Endothelial cell of umbilical vein (primary cell): Measurements from ENCODE around the gene NEO1. TPM values are rescaled to one million over a fixed set of nuclear protein-coding genes. Genes with fewer than 3 reads are reported as not detected.

Experiments used
- BruUV-seq: library from RNA; stranded (reverse); fragments of 400-500 nt; replicated peaks from 2 replicates; lab custom pipeline; 2021; lab: Mats Ljungman, UMichigan
- CTCF ChIA-PET: fragments of 300-600, 350-600 bp; sonication (Branson Sonifier 250); formaldehyde crosslinking; loops from one replicate; lab custom pipeline; 2021; ENCODE audit warnings: antibody characterized with exemption, inconsistent platforms; lab: Charles Lee
- POLR2A ChIA-PET: fragments of 300-600, 350-600 bp; sonication (Branson Sonifier 250); formaldehyde crosslinking; loops from one replicate; lab custom pipeline; 2021; ENCODE audit warnings: antibody characterized with exemption, inconsistent platforms; lab: Charles Lee
- DNase-seq: peaks from one replicate; pipeline ENCODE4 v3.0.0-alpha.2; 2011; ENCODE audit warnings: low read depth, low spot score
- FAIRE-seq: peaks from 2 replicates; lab custom pipeline; 2011; peaks lifted over from hg19 to GRCh38; lab: Jason Lieb, UNC
- H2AFZ ChIP-seq: 2 replicates; pipeline ENCODE4 v1.6.0; 2012; ENCODE audit warnings: low read depth, low read length, control low read depth, inconsistent platforms
- H3K27ac ChIP-seq: 2 replicates; pipeline ENCODE4 v1.5.1; 2011; ENCODE audit warnings: low read depth, mild to moderate bottlenecking, control low read depth, low read length, moderate library complexity; ENCODE audit not compliant: insufficient read depth
- H3K27me3 ChIP-seq, 2 experiments: 2 replicates each; pipeline versions ENCODE4 v1.6.0 to v1.6.1; 2011; ENCODE audit warnings: low read length in 2 of 2, mixed read lengths in 1 of 2; ENCODE audit not compliant: control insufficient read depth in 2 of 2, insufficient read depth in 2 of 2
- H3K36me3 ChIP-seq, 2 experiments: 2 replicates in 1 of 2; 3 replicates in 1 of 2; pipeline ENCODE4 v1.5.1; 2011; ENCODE audit warnings: low read length in 2 of 2, mild to moderate bottlenecking in 1 of 2, moderate library complexity in 1 of 2; ENCODE audit not compliant: control insufficient read depth in 2 of 2, insufficient read depth in 2 of 2; ENCODE audit errors: extremely low read depth in 1 of 2
- H3K4me1 ChIP-seq: 3 replicates; pipeline ENCODE4 v1.5.1; 2011; ENCODE audit warnings: mild to moderate bottlenecking, low read length; ENCODE audit not compliant: control insufficient read depth, insufficient read depth; ENCODE audit errors: extremely low read depth
- H3K4me2 ChIP-seq: 2 replicates; pipeline ENCODE4 v1.6.1; 2011; ENCODE audit warnings: low read length, control low read depth, mixed read lengths; ENCODE audit not compliant: insufficient read depth
- H3K4me3 ChIP-seq, 3 experiments: fragments of 200-600 bp in 1 of 3; sonication (generic), shearing (Covaris generic) in 1 of 3; replicated peaks in 1 of 3; 2 replicates each; pipeline ENCODE4 v1.5.1; 2011 to 2016; ENCODE audit warnings: control low read depth in 3 of 3, low read length in 3 of 3, mild to moderate bottlenecking in 2 of 3, inconsistent platforms in 1 of 3, low read depth in 1 of 3, moderate library complexity in 1 of 3; ENCODE audit not compliant: insufficient read depth in 1 of 3
- H3K79me2 ChIP-seq: 2 replicates; pipeline ENCODE4 v1.6.0; 2012; ENCODE audit warnings: low read length, inconsistent platforms; ENCODE audit not compliant: control insufficient read depth, insufficient read depth
- H3K9ac ChIP-seq: replicated peaks from 2 replicates; pipeline ENCODE3; 2011; ENCODE audit warnings: low read length, control low read depth; ENCODE audit not compliant: insufficient read depth; ENCODE audit errors: extremely low read depth
- H3K9me1 ChIP-seq: replicated peaks from 3 replicates; pipeline ENCODE4 v1.6.0; 2011; ENCODE audit warnings: mild to moderate bottlenecking, low read length; ENCODE audit not compliant: control insufficient read depth, insufficient read depth; ENCODE audit errors: extremely low read depth
- H3K9me3 ChIP-seq: replicated peaks from 2 replicates; pipeline ENCODE4 v1.5.1; 2012; ENCODE audit warnings: low read length, inconsistent platforms; ENCODE audit not compliant: control insufficient read depth, insufficient read depth
- H4K20me1 ChIP-seq: replicated peaks from 2 replicates; pipeline ENCODE3; 2011; ENCODE audit warnings: mild to moderate bottlenecking, low read length; ENCODE audit not compliant: control insufficient read depth, insufficient read depth; ENCODE audit errors: extremely low read depth
- EZH2 ChIP-seq: IDR thresholded peaks from 2 replicates; pipeline ENCODE4 v1.6.1; 2012; ENCODE audit warnings: borderline replicate concordance, low read depth, mild to moderate bottlenecking, moderate library complexity, low read length, inconsistent platforms; ENCODE audit not compliant: severe bottlenecking
- FOS ChIP-seq: IDR thresholded peaks from 2 replicates; pipeline ENCODE4 v1.6.1; 2011; ENCODE audit warnings: mild to moderate bottlenecking, low read length, moderate library complexity, borderline replicate concordance; ENCODE audit not compliant: insufficient read depth
- GATA2 ChIP-seq: IDR thresholded peaks from 2 replicates; pipeline ENCODE4 v1.7.0; 2011; ENCODE audit warnings: low read depth, mild to moderate bottlenecking, moderate library complexity, mixed read lengths, low read length; ENCODE audit not compliant: insufficient read length, insufficient read depth
- JUN ChIP-seq: IDR thresholded peaks from 2 replicates; pipeline ENCODE4 v1.6.1; 2011; ENCODE audit warnings: borderline replicate concordance, low read depth; ENCODE audit not compliant: insufficient read length, insufficient read depth
- MYC ChIP-seq: IDR thresholded peaks from one replicate; pipeline ENCODE4 v1.6.1; 2011; ENCODE audit warnings: mild to moderate bottlenecking, low read depth, low read length
- POLR2A ChIP-seq: IDR thresholded peaks from 2 replicates; pipeline ENCODE4 v1.6.1; 2012; ENCODE audit warnings: low read depth, mild to moderate bottlenecking, control low read depth, low read length
- POLR2AphosphoS5 ChIP-seq: IDR thresholded peaks from 2 replicates; pipeline ENCODE4 v1.6.1; 2012; ENCODE audit warnings: low read depth, mild to moderate bottlenecking, control low read depth, low read length, moderate library complexity; ENCODE audit not compliant: insufficient read depth
- dilution Hi-C: fragments of 300-500 bp; cut with MboI; formaldehyde crosslinking; loops from one replicate; pipeline ENCODE4 v1.15.0; 2019; ENCODE audit warnings: low sequenced_read_pairs; ENCODE audit not compliant: extremely low pct_ligation_motif_present
- intact Hi-C: fragments of 100-400 bp; cut with micrococcal nuclease; formaldehyde crosslinking; loops from one replicate; pipeline ENCODE4 v1.10.0; 2022
- polyA plus RNA-seq, 4 experiments: library from polyadenylated mRNA; depleted of rRNA in 3 of 4; stranded (reverse) in 3 of 4; unstranded in 1 of 4; fragments of >200 nt; gene quantifications; 2 replicates each; pipeline versions ENCODE4 v1.2.1 to v1.2.3, GENCODE V29; 2011 to 2012; ENCODE audit warnings: missing spikeins in 1 of 4
- total RNA-seq: library from RNA; stranded (reverse); gene quantifications from 2 replicates; pipeline ENCODE4 v1.2.3, GENCODE V29; 2021
- TF ChIP-seq, protein P1 (sequence below), 2 donors: IDR thresholded peaks; 1 replicate in 1 of 2; 2 replicates in 1 of 2; pipeline ENCODE4 v1.5.1; 2011; ENCODE audit warnings: low read length in 2 of 2, mild to moderate bottlenecking in 2 of 2, moderate library complexity in 2 of 2, control low read depth in 1 of 2, inconsistent platforms in 1 of 2, low read depth in 1 of 2; ENCODE audit not compliant: insufficient read depth in 1 of 2; ENCODE audit errors: extremely low read depth in 1 of 2
- TF ChIP-seq, protein P2 (sequence below): IDR thresholded peaks from 2 replicates; pipeline ENCODE4 v1.6.1; 2011; ENCODE audit not compliant: insufficient read depth, insufficient read length

The NEO1 gene
- total and polyA plus RNA-seq, 2 donors (not counting 3 experiments of a cell fraction or from before 2014, with no cell fraction given), result 0.12 to 0.35 TPM

DNA sequence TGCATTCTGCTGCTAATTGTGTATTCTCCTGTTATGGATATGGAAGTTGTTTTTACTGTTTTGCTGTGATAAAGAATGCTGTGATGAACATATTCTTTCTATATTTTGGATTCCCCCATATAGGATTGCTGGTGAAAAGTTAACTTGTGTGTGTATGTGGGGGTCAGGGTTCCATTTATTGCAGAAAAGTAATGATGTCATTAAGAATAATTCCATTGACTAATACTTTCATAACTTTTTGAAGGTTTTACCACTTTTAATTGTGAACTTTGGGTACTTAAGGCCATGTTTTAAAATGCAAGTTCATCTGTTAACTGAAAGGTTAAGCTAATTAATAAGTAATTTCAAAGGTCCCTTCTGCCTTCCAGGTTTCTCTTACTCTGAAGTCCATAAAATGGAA, 6.2 kb downstream of the NEO1 start:
- DNase-seq, result no peak
- Histone ChIP-seq H2AFZ (no peak overlapping the region), H3K27ac (no peak overlapping the region), H3K36me3 (no peaks in the 10 kb centered on the region), H3K9me1 (no peaks in the 10 kb centered on the region), H3K79me2 (no peaks in the 10 kb centered on the region), H3K9me3 (no peaks in the 10 kb centered on the region), H3K27me3 (peaks cover 59 to 90% of the 10 kb centered on the region in 2 experiments), H3K4me2 (no peak overlapping the region), H3K4me1 (no peaks in the 10 kb centered on the region), H3K4me3 (no peak overlapping the region), H3K9ac (no peak overlapping the region), H4K20me1 (no peaks in the 10 kb centered on the region)
- POLR2A ChIA-PET, result no interaction called here
- TF ChIP-seq MYC, result no peak
- TF ChIP-seq, protein P1, sequence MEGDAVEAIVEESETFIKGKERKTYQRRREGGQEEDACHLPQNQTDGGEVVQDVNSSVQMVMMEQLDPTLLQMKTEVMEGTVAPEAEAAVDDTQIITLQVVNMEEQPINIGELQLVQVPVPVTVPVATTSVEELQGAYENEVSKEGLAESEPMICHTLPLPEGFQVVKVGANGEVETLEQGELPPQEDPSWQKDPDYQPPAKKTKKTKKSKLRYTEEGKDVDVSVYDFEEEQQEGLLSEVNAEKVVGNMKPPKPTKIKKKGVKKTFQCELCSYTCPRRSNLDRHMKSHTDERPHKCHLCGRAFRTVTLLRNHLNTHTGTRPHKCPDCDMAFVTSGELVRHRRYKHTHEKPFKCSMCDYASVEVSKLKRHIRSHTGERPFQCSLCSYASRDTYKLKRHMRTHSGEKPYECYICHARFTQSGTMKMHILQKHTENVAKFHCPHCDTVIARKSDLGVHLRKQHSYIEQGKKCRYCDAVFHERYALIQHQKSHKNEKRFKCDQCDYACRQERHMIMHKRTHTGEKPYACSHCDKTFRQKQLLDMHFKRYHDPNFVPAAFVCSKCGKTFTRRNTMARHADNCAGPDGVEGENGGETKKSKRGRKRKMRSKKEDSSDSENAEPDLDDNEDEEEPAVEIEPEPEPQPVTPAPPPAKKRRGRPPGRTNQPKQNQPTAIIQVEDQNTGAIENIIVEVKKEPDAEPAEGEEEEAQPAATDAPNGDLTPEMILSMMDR (IDR thresholded peaks at IDR 0.05; ENCODE audit: extremely low read depth in 1 of 2, insufficient read depth in 1 of 2, low read depth in 1 of 2, low read length in 2 of 2), result no peak
- no peak for TF ChIP-seq GATA2
- no peak for TF ChIP-seq POLR2A
- no peak for TF ChIP-seq EZH2
- TF ChIP-seq, protein P2, sequence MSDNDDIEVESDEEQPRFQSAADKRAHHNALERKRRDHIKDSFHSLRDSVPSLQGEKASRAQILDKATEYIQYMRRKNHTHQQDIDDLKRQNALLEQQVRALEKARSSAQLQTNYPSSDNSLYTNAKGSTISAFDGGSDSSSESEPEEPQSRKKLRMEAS, result no peak
- no peak for TF ChIP-seq POLR2AphosphoS5
- no peak for TF ChIP-seq JUN
- no peak for TF ChIP-seq FOS
- FAIRE-seq, result no peak
- dilution Hi-C loops, result no loop called here
- CTCF ChIA-PET, result no interaction called here
- intact Hi-C loops, result no loop called here
- no TSS peak for BruUV-seq
